H1 (cell line): ENCODE results near the gene SERPINE3. TPM values are rescaled to one million over a fixed set of nuclear protein-coding genes. Genes with fewer than 3 reads are reported as not detected.

Source experiments
- CHD1 ChIP-seq: IDR thresholded peaks from 2 replicates; pipeline ENCODE4 v1.6.1; 2012; ENCODE audit warnings: low read depth, low read length, improper control_type of control experiment
- CREB1 ChIP-seq: IDR thresholded peaks from 2 replicates; pipeline ENCODE4 v1.6.1; 2012; ENCODE audit warnings: inconsistent platforms
- RFX5 ChIP-seq: IDR thresholded peaks from 2 replicates; pipeline ENCODE4 v1.6.1; 2011; ENCODE audit warnings: low read depth, low read length, improper control_type of control experiment, borderline replicate concordance
- polyA plus RNA-seq, 7 experiments: library from polyadenylated mRNA; depleted of rRNA in 3 of 7; stranded (reverse) in 5 of 7; unstranded in 2 of 7; fragments of >200 nt in 5 of 7; fragments of 200-250 nt in 2 of 7; gene quantifications; 1 replicate in 5 of 7; 2 replicates in 1 of 7; 4 replicates in 1 of 7; pipeline versions ENCODE4 v1.2.1 to v1.2.3, GENCODE V29; 2011 to 2013; ENCODE audit warnings: missing spikeins in 2 of 7, mixed read lengths in 2 of 7
- total RNA-seq: library from RNA; stranded (reverse); fragmentation: NEBNext Ultra II Directional; extraction: Animal tissue kit (Norgen Biotek cat#: 25700); gene quantifications from 2 replicates; pipeline ENCODE4 v1.2.1, GENCODE V29; 2021
- TF ChIP-seq, protein P1 (sequence below), 3 experiments: IDR thresholded peaks; 1 replicate in 2 of 3; 2 replicates in 1 of 3; pipeline versions ENCODE4 v1.5.1 to v1.6.1; 2011; ENCODE audit warnings: low read length in 3 of 3, mild to moderate bottlenecking in 3 of 3, inconsistent platforms in 2 of 3, low read depth in 1 of 3, moderate library complexity in 1 of 3; ENCODE audit not compliant: insufficient read depth in 1 of 3; ENCODE audit errors: control extremely low read depth in 1 of 3
- TF ChIP-seq, protein P2 (sequence below): IDR thresholded peaks from 2 replicates; pipeline ENCODE4 v1.6.1; 2011; ENCODE audit warnings: low read length, improper control_type of control experiment

Gene SERPINE3
- total and polyA plus RNA-seq, 2 of the 8 experiments (the other 6 are each of a cell fraction or from before 2014, with no cell fraction given), result 0.34 to 1.0 TPM

DNA sequence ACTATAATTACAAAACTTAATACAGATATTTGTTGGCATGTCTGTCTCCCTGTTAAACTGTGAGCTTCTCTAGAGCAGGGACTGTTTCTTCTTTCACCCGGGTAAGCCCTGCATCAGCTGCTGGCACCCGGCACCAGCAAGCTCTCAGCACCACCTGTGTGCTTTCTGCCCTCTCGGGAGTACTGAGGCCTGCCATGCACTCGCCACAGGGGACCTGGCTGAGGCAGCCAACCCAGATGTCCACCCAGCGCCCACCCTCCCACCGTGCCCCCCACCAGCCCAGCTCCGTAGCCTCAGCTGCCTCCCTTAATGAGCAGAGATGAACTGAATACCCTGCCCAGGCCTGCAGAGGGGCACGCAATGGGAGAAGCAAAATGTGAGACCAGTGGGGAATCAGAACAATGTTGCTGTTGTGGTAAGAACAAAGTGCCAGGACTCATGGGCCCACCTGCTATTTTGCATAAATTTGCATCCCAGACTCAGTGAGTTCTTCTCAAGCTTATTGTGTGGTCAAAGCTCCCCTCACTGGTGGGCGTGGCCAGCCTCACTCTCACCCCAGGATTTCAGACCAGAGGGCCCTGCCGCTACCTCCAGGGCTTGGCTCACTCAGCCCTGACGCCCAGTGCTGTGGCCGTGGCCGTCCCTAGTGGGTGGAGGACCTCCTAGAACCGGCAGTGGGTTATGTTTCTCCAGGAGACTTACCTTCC, 14.6 kb upstream of the SERPINE3 start (continued):
- TF ChIP-seq, protein P1, sequence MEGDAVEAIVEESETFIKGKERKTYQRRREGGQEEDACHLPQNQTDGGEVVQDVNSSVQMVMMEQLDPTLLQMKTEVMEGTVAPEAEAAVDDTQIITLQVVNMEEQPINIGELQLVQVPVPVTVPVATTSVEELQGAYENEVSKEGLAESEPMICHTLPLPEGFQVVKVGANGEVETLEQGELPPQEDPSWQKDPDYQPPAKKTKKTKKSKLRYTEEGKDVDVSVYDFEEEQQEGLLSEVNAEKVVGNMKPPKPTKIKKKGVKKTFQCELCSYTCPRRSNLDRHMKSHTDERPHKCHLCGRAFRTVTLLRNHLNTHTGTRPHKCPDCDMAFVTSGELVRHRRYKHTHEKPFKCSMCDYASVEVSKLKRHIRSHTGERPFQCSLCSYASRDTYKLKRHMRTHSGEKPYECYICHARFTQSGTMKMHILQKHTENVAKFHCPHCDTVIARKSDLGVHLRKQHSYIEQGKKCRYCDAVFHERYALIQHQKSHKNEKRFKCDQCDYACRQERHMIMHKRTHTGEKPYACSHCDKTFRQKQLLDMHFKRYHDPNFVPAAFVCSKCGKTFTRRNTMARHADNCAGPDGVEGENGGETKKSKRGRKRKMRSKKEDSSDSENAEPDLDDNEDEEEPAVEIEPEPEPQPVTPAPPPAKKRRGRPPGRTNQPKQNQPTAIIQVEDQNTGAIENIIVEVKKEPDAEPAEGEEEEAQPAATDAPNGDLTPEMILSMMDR (IDR thresholded peaks at IDR 0.05; ENCODE audit: control extremely low read depth in 1 of 3, insufficient read depth in 1 of 3, low read depth in 1 of 3, low read length in 3 of 3), result no peak
- TF ChIP-seq CHD1 (no peak), CREB1 (no peak), RFX5 (no peak)
- TF ChIP-seq, protein P2, sequence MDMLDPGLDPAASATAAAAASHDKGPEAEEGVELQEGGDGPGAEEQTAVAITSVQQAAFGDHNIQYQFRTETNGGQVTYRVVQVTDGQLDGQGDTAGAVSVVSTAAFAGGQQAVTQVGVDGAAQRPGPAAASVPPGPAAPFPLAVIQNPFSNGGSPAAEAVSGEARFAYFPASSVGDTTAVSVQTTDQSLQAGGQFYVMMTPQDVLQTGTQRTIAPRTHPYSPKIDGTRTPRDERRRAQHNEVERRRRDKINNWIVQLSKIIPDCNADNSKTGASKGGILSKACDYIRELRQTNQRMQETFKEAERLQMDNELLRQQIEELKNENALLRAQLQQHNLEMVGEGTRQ, result no peak
- TF ChIP-seq, all 59 proteins: peak for 0
